AG04449 (cell line): ENCODE results near the gene PMP22.

Experiments used
- CTCF ChIA-PET: fragments of 350-600 bp; formaldehyde crosslinking; extraction: SDS; loops from one replicate; lab custom pipeline; 2021; ENCODE audit warnings: antibody characterized with exemption; lab: Yijun Ruan, JAX
- POLR2A ChIA-PET: fragments of 400-600, 350-600 bp; formaldehyde crosslinking; extraction: SDS; loops from one replicate; lab custom pipeline; 2020; ENCODE audit warnings: antibody characterized with exemption, inconsistent platforms; lab: Yijun Ruan, JAX
- DNase-seq: peaks from one replicate; pipeline ENCODE4 v3.0.0-alpha.2; 2010; ENCODE audit warnings: low read depth, low spot score
- H3K4me3 ChIP-seq: 2 replicates; pipeline ENCODE4 v1.5.1; 2011; ENCODE audit warnings: low read depth, mild to moderate bottlenecking, control low read depth, low read length
- CTCF ChIP-seq: IDR thresholded peaks from one replicate; pipeline ENCODE4 v1.5.1; 2011; ENCODE audit warnings: mild to moderate bottlenecking, moderate library complexity, low read length, control low read depth, inconsistent platforms; ENCODE audit not compliant: insufficient read depth; ENCODE audit errors: missing control alignments

Gene PMP22

GRCh38 chr17:15271741-15272140, 6.6 kb upstream of the PMP22 start:
- DNase-seq, result no peak
- ChIA-PET CTCF (interaction anchor here (0.9 to 1.9 kb wide), 6 partner anchors 8 to 231 kb away, joined by 3 to 11 read pairs (median 5); no protein-coding TSS in a partner anchor), POLR2A (interaction anchor here (2.1 kb wide), 1 partner anchor 9 kb away, joined by 10 read pairs; no protein-coding TSS in a partner anchor)
- TF ChIP-seq CTCF, result no peak
- H3K4me3 ChIP-seq, result no peak overlapping the region

GRCh38 chr17:15270628-15271381, 5.7 kb upstream of the PMP22 start:
- no peak overlapping the region for H3K4me3 ChIP-seq
- POLR2A ChIA-PET, result no interaction called here
- DNase-seq, result no peak
- CTCF ChIA-PET, result interaction anchor here (0.9 to 1.0 kb wide), 2 partner anchors 8 to 10 kb away, joined by 3 to 4 read pairs; no protein-coding TSS in a partner anchor
- TF ChIP-seq CTCF, result no peak

GRCh38 chr17:15269780-15270089, 4.6 kb upstream of the PMP22 start:
- H3K4me3 ChIP-seq, result no peak overlapping the region
- no peak for TF ChIP-seq CTCF
- ChIA-PET CTCF (no interaction called here), POLR2A (no interaction called here)
- no peak for DNase-seq

- TF ChIP-seq CTCF, result no peak
- no peak for DNase-seq
- CTCF ChIA-PET, result interaction anchor here (1.3 kb wide), 2 partner anchors 11 to 234 kb away, joined by 3 to 5 read pairs; no protein-coding TSS in a partner anchor
- H3K4me3 ChIP-seq, result no peak overlapping the region
- POLR2A ChIA-PET, result no interaction called here
Observed at GRCh38 chr17:15269087-15269779, 4.1 kb upstream of the PMP22 start.

GRCh38 chr17:15268461-15268860, 3.3 kb upstream of the PMP22 start:
- TF ChIP-seq CTCF, result no peak
- H3K4me3 ChIP-seq, result no peak overlapping the region
- ChIA-PET CTCF (interaction anchor here (1.3 kb wide), 2 partner anchors 10 to 234 kb away, joined by 3 to 5 read pairs; no protein-coding TSS in a partner anchor), POLR2A (no interaction called here)
- DNase-seq, result no peak

GRCh38 chr17:15267996-15268395, 2.9 kb upstream of the PMP22 start:
- no peak overlapping the region for H3K4me3 ChIP-seq
- POLR2A ChIA-PET, result no interaction called here
- peak; percentile 28 for TF ChIP-seq CTCF
- DNase-seq, result no peak
- CTCF ChIA-PET, result interaction anchor here (1.3 to 1.6 kb wide), 3 partner anchors 10 to 235 kb away, joined by 3 to 6 read pairs (median 5); no protein-coding TSS in a partner anchor
